RWPE2 (cell line): ENCODE results near the gene LIFR.

Source experiments
- ATAC-seq: fragments of 200-7000 bp; cut with Tn5 transposase; 3 replicates; pipeline ENCODE4 v1.9.1; 2021; ENCODE audit warnings: low read depth
- DNase-seq: peaks from one replicate; pipeline ENCODE4 v3.0.0-alpha.2; 2020; ENCODE audit warnings: low spot score
- H3K27ac ChIP-seq: fragments of 450-650 bp; 2 replicates; pipeline ENCODE4 v1.5.1; 2017; ENCODE audit warnings: mild to moderate bottlenecking; ENCODE audit not compliant: poor library complexity, severe bottlenecking
- H3K27me3 ChIP-seq: fragments of 250-450 bp; sonication (Bioruptor Pico); 2 replicates; pipeline ENCODE4 v1.5.1; 2021; ENCODE audit warnings: mild to moderate bottlenecking, moderate library complexity; ENCODE audit not compliant: insufficient read depth, poor library complexity, severe bottlenecking
- H3K36me3 ChIP-seq: fragments of 250-450 bp; sonication (Bioruptor Pico); 2 replicates; pipeline ENCODE4 v1.5.1; 2020; ENCODE audit warnings: low read depth, mild to moderate bottlenecking, moderate library complexity
- H3K4me1 ChIP-seq: fragments of 250-450 bp; sonication (Bioruptor Pico); 2 replicates; pipeline ENCODE4 v1.5.1; 2021; ENCODE audit warnings: mild to moderate bottlenecking, moderate library complexity; ENCODE audit not compliant: insufficient read depth, poor library complexity, severe bottlenecking
- H3K4me3 ChIP-seq: fragments of 250-450 bp; sonication (Bioruptor Pico); 2 replicates; pipeline ENCODE4 v1.5.1; 2021; ENCODE audit warnings: mild to moderate bottlenecking, moderate library complexity; ENCODE audit not compliant: severe bottlenecking
- H3K9me3 ChIP-seq: fragments of 250-450 bp; sonication (Bioruptor Pico); 2 replicates; pipeline ENCODE4 v1.5.1; 2021; ENCODE audit warnings: mild to moderate bottlenecking, moderate library complexity; ENCODE audit not compliant: severe bottlenecking
- CTCF ChIP-seq: fragments of 450-650 bp; IDR thresholded peaks from one replicate; pipeline ENCODE4 v1.5.1; 2017; ENCODE audit warnings: mild to moderate bottlenecking, moderate library complexity; ENCODE audit not compliant: poor library complexity, severe bottlenecking

The LIFR gene

GRCh38 chr5:38589629-38590028, 33.2 kb upstream of the LIFR start:
- Histone ChIP-seq H3K27ac (no peak overlapping the region), H3K4me3 (no peak overlapping the region), H3K4me1 (peaks cover 4% of the 10 kb centered on the region), H3K36me3 (no peaks in the 10 kb centered on the region), H3K9me3 (no peaks in the 10 kb centered on the region), H3K27me3 (no peaks in the 10 kb centered on the region)
- no peak for DNase-seq
- no peak for TF ChIP-seq CTCF
- no peak for ATAC-seq

GRCh38 chr5:38585816-38586215, 29.4 kb upstream of the LIFR start:
- Histone ChIP-seq H3K27ac (no peak overlapping the region), H3K9me3 (no peaks in the 10 kb centered on the region), H3K4me1 (peaks cover 4% of the 10 kb centered on the region), H3K36me3 (no peaks in the 10 kb centered on the region), H3K27me3 (no peaks in the 10 kb centered on the region), H3K4me3 (no peak overlapping the region)
- no peak for DNase-seq
- no peak for ATAC-seq
- TF ChIP-seq CTCF: no peak

DNA sequence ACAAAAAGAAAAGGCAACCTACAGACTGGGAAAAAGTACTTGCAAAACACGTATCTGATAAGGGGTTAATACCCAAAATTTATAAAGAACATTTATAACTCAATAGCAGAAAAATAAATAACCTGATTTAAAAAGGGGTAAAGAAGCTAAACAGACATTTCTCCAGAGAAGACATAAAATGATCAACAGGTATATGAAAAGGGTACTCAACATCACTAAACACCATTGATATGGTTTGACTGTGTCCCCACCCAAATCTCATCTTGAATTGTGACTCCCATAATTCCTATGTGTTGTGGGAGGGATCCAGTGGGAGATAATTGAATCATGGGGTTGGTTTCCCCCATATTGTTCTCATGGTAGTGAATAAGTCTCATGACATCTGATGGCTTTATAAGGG, 27.1 kb upstream of the LIFR start:
- H3K4me1 ChIP-seq: peaks cover 4% of the 10 kb centered on the region
- no peak overlapping the region for H3K27ac ChIP-seq
- ATAC-seq: no peak
- H3K9me3 ChIP-seq: no peaks in the 10 kb centered on the region
- no peaks in the 10 kb centered on the region for H3K36me3 ChIP-seq
- DNase-seq: no peak
- no peak overlapping the region for H3K4me3 ChIP-seq
- H3K27me3 ChIP-seq: no peaks in the 10 kb centered on the region
- no peak for TF ChIP-seq CTCF

- H3K36me3 ChIP-seq: no peaks in the 10 kb centered on the region
- H3K4me3 ChIP-seq: no peak overlapping the region
- DNase-seq: no peak
- H3K4me1 ChIP-seq: peaks cover 4% of the 10 kb centered on the region
- no peak overlapping the region for H3K27ac ChIP-seq
- H3K9me3 ChIP-seq: no peaks in the 10 kb centered on the region
- no peak for TF ChIP-seq CTCF
- no peaks in the 10 kb centered on the region for H3K27me3 ChIP-seq
- ATAC-seq: no peak
Measured at GRCh38 chr5:38582975-38583319, 26.5 kb upstream of the LIFR start.

GRCh38 chr5:38582293-38582974, 26.0 kb upstream of the LIFR start:
- TF ChIP-seq CTCF: no peak
- Histone ChIP-seq H3K36me3 (no peaks in the 10 kb centered on the region), H3K27me3 (no peaks in the 10 kb centered on the region), H3K4me3 (no peak overlapping the region), H3K27ac (no peak overlapping the region), H3K9me3 (no peaks in the 10 kb centered on the region), H3K4me1 (peaks cover 4% of the 10 kb centered on the region)
- DNase-seq (no peak), ATAC-seq (no peak)
